Stomach (tissue), 4 donors: Measurements from ENCODE around the gene TMEM154.

ENCODE experiments used
- EP300 ChIP-seq: sonication (generic); formaldehyde crosslinking; IDR thresholded peaks from one replicate; pipeline ENCODE4 v1.6.1; 2017; ENCODE audit warnings: antibody characterized with exemption
- POLR2A ChIP-seq, 4 donors: fragments of 450-650 bp; IDR thresholded peaks; one replicate each; pipeline ENCODE4 v1.6.1; 2016; ENCODE audit warnings: antibody characterized with exemption in 4 of 4, control low read depth in 2 of 4, mild to moderate bottlenecking in 1 of 4, moderate library complexity in 1 of 4
- POLR2AphosphoS5 ChIP-seq, 3 donors: sonication (generic); formaldehyde crosslinking; IDR thresholded peaks; one replicate each; pipeline ENCODE4 v1.6.1; 2016; ENCODE audit warnings: antibody characterized with exemption in 3 of 3
- TF ChIP-seq, protein P1 (sequence below), 7 experiments: fragments of 450-650 bp in 4 of 7; fragments of 200-600 bp in 3 of 7; sonication (generic) in 3 of 7; IDR thresholded peaks; one replicate each; pipeline ENCODE4 v1.5.1; 2016 to 2019; ENCODE audit warnings: antibody characterized with exemption in 7 of 7, control low read depth in 2 of 7, mild to moderate bottlenecking in 1 of 7

DNA sequence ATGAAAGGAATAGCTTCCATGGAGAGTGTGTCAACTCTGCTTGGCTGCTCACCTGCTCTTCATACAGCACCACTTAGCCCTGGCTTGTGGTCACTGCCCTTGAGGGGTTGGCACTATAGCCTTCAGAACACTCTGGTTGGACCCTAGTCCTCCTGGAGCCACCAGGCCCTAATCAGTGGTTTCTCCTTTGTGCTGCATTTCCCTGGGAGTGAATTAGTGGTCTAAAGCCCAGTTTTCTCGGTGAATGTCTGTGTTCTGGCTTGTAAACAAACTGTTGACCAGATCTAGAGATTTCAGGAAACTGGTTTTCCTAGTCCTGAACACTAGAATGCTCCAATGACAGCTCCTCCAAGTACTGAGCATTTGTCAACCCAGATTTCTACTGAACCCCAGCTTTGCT, 28.6 kb upstream of the TMEM154 start:
- TF ChIP-seq, protein P1, sequence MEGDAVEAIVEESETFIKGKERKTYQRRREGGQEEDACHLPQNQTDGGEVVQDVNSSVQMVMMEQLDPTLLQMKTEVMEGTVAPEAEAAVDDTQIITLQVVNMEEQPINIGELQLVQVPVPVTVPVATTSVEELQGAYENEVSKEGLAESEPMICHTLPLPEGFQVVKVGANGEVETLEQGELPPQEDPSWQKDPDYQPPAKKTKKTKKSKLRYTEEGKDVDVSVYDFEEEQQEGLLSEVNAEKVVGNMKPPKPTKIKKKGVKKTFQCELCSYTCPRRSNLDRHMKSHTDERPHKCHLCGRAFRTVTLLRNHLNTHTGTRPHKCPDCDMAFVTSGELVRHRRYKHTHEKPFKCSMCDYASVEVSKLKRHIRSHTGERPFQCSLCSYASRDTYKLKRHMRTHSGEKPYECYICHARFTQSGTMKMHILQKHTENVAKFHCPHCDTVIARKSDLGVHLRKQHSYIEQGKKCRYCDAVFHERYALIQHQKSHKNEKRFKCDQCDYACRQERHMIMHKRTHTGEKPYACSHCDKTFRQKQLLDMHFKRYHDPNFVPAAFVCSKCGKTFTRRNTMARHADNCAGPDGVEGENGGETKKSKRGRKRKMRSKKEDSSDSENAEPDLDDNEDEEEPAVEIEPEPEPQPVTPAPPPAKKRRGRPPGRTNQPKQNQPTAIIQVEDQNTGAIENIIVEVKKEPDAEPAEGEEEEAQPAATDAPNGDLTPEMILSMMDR (IDR thresholded peaks at IDR 0.05) = no peak
- no peak for TF ChIP-seq POLR2AphosphoS5 (IDR thresholded peaks at IDR 0.05)
- TF ChIP-seq EP300 = no peak
- no peak for TF ChIP-seq POLR2A (IDR thresholded peaks at IDR 0.05)
